Measurements from ENCODE around the gene NES. TPM values are rescaled to one million over a fixed set of nuclear protein-coding genes. Genes with fewer than 3 reads are reported as not detected.

The NES gene
- total and polyA plus RNA-seq, 2 of the 8 experiments (the other 6 are each of a cell fraction or from before 2014, with no cell fraction given): 13.3 to 135 TPM

- TF ChIP-seq CHD1 (IDR thresholded peaks at IDR 0.05; ENCODE audit: low read depth, low read length) (no peak), RBBP5 (IDR thresholded peaks at IDR 0.05; ENCODE audit: borderline replicate concordance, low read depth, low read length) (no peak), KDM5A (IDR thresholded peaks at IDR 0.05; ENCODE audit: low read length) (no peak), CREB1 (IDR thresholded peaks at IDR 0.05) (no peak), GABPA (IDR thresholded peaks at IDR 0.05; ENCODE audit: borderline replicate concordance, insufficient read depth, low read length) (no peak), CTBP2 (IDR thresholded peaks at IDR 0.05; ENCODE audit: borderline replicate concordance, insufficient read depth, insufficient read length, low read length) (no peak), CBX5 (IDR thresholded peaks at IDR 0.05; ENCODE audit: low read depth, low read length) (no peak), SUZ12 (IDR thresholded peaks at IDR 0.05; ENCODE audit: low read length) (no peak), POLR2A (IDR thresholded peaks at IDR 0.05; ENCODE audit: control extremely low read depth in 1 of 2, low read depth in 2 of 2, low read length in 2 of 2) (no peak), SRF (IDR thresholded peaks at IDR 0.05; ENCODE audit: low read depth, low read length) (no peak), RAD21 (IDR thresholded peaks at IDR 0.05 in 1 of 2, conservative IDR thresholded peaks at IDR 0.05 in 1 of 2; ENCODE audit: low read depth in 2 of 2, low read length in 2 of 2) (no peak; a peak in 1 of 4 replicates), SIRT6 (IDR thresholded peaks at IDR 0.05; ENCODE audit: low read length) (no peak), BACH1 (IDR thresholded peaks at IDR 0.05; ENCODE audit: low read length) (no peak)
These were observed 34.0 kb downstream of the NES start (continued) for GRCh38 chr1:156643049-156643777.
